Stomach (tissue), 9 donors: Measurements from ENCODE around the gene SORCS2. TPM values are rescaled to one million over a fixed set of nuclear protein-coding genes. Genes with fewer than 3 reads are reported as not detected.

ENCODE experiments used
- DNase-seq, 2 donors: peaks; one replicate each; pipeline versions ENCODE4 v3.0.0 to v3.0.0-alpha.2; 2013 to 2019
- H3K27ac ChIP-seq, 5 donors: fragments of 200-600 bp in 4 of 5; sonication (generic) in 4 of 5; one replicate each; pipeline ENCODE4 v1.5.1; 2013 to 2019; ENCODE audit warnings: mild to moderate bottlenecking in 1 of 5, moderate library complexity in 1 of 5
- H3K27me3 ChIP-seq, 3 donors: fragments of 200-600 bp; sonication (generic); one replicate each; pipeline ENCODE4 v1.5.1; 2017 to 2019; ENCODE audit warnings: mixed run types in 1 of 3
- H3K36me3 ChIP-seq, 4 donors: fragments of 200-600 bp; sonication (generic); 1 replicate in 3 of 4; 2 replicates in 1 of 4; pipeline ENCODE4 v1.5.1; 2016 to 2019
- H3K4me1 ChIP-seq, 4 donors: fragments of 200-600 bp; sonication (generic); one replicate each; pipeline ENCODE4 v1.5.1; 2016 to 2019
- H3K4me3 ChIP-seq, 4 donors: fragments of 200-600 bp; sonication (generic) in 3 of 4; one replicate each; pipeline ENCODE4 v1.5.1; 2016 to 2019; ENCODE audit warnings: mild to moderate bottlenecking in 1 of 4
- H3K9me3 ChIP-seq, 4 donors: fragments of 200-600 bp; sonication (generic); one replicate each; pipeline ENCODE4 v1.5.1; 2016 to 2019
- CTCF ChIP-seq, 7 experiments: fragments of 450-650 bp in 4 of 7; fragments of 200-600 bp in 3 of 7; sonication (generic) in 3 of 7; IDR thresholded peaks; one replicate each; pipeline ENCODE4 v1.5.1; 2016 to 2019; ENCODE audit warnings: antibody characterized with exemption in 7 of 7, control low read depth in 2 of 7, mild to moderate bottlenecking in 1 of 7
- EP300 ChIP-seq: sonication (generic); formaldehyde crosslinking; IDR thresholded peaks from one replicate; pipeline ENCODE4 v1.6.1; 2017; ENCODE audit warnings: antibody characterized with exemption
- POLR2A ChIP-seq, 4 donors: fragments of 450-650 bp; IDR thresholded peaks; one replicate each; pipeline ENCODE4 v1.6.1; 2016; ENCODE audit warnings: antibody characterized with exemption in 4 of 4, control low read depth in 2 of 4, mild to moderate bottlenecking in 1 of 4, moderate library complexity in 1 of 4
- POLR2AphosphoS5 ChIP-seq, 3 donors: sonication (generic); formaldehyde crosslinking; IDR thresholded peaks; one replicate each; pipeline ENCODE4 v1.6.1; 2016; ENCODE audit warnings: antibody characterized with exemption in 3 of 3
- WGBS, 5 donors: extraction: QIAGEN DNeasy Blood & Tissue Kit in 3 of 5; methylation state at CpG; one replicate each; pipeline versions ENCODE4 v1.1.5 to v1.1.7; 2013 to 2018; 5-methylcytosine and 5-hydroxymethylcytosine counted together
- intact Hi-C: fragments of 100-400 bp; cut with DNase I; formaldehyde crosslinking; loops from one replicate; pipeline ENCODE4 v1.15.1; 2023; ENCODE audit warnings: low total_unique reads
- polyA plus RNA-seq, 3 donors: library from polyadenylated mRNA; stranded (reverse); fragments of 200-250 nt; gene quantifications; one replicate each; pipeline ENCODE4 v1.2.3, GENCODE V29; 2013
- total RNA-seq, 5 donors: library from RNA; depleted of rRNA; stranded (reverse); fragments of >200 nt; gene quantifications; one replicate each; pipeline versions ENCODE4 v1.1.0 to v1.2.3, GENCODE V29; 2014 to 2016
- donor health status: healthy with polysubstance abuse.
- donor health status: Bipolar disorder and iron deficiency.
- donor health status: healthy.

SORCS2 gene
- total and polyA plus RNA-seq, 8 donors = under 0.01 to 13.0 (median 0.50) TPM; not detected in 1

DNA sequence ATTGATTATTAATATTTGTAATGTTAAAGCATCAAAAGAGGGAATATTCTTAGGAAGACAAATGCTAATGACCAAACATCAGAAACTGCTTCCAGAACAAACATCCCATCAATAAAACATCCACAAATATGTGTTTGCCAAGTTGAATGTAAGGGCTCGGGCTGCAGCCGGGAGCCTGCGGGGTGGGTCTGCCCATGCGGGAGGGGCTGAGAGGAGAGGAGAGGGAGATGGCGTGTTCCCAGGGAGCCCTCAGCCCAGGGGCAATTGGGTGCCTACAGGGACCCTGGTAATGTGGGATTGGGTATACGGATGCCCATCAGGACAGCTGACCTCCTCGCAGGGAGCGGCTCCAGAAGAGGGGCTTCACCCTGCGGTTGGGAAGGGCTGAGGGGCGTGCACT is 280.7 kb downstream of the SORCS2 start:
- intact Hi-C loops = no loop called here
- no peak overlapping the region for H3K27ac ChIP-seq
- no peak for DNase-seq
- H3K4me1 ChIP-seq = no peaks in the 10 kb centered on the region
- no peaks in the 10 kb centered on the region for H3K9me3 ChIP-seq
- H3K27me3 ChIP-seq = peaks cover 0 to 34% (median 12%) of the 10 kb centered on the region in 3 donors
- no peak overlapping the region for H3K4me3 ChIP-seq
- TF ChIP-seq CTCF (IDR thresholded peaks at IDR 0.05) (no peak), POLR2AphosphoS5 (IDR thresholded peaks at IDR 0.05) (no peak), POLR2A (IDR thresholded peaks at IDR 0.05) (no peak), EP300 (no peak)
- no peaks in the 10 kb centered on the region for H3K36me3 ChIP-seq
- WGBS, 5 donors = 55 to 67% (median 63%) methylated on average over 8 to 10 of the region's 10 CpGs

- no peak overlapping the region for H3K27ac ChIP-seq
- intact Hi-C loops = no loop called here
- no peaks in the 10 kb centered on the region for H3K36me3 ChIP-seq
- H3K9me3 ChIP-seq = no peaks in the 10 kb centered on the region
- DNase-seq = no peak
- no peaks in the 10 kb centered on the region for H3K4me1 ChIP-seq
- WGBS, 5 donors = 73 to 86% (median 81%) methylated on average over 7 of the region's 7 CpGs
- TF ChIP-seq POLR2AphosphoS5 (IDR thresholded peaks at IDR 0.05) (no peak), EP300 (no peak), POLR2A (IDR thresholded peaks at IDR 0.05) (no peak), CTCF (IDR thresholded peaks at IDR 0.05) (no peak)
- no peak overlapping the region for H3K4me3 ChIP-seq
- peaks cover 0 to 34% (median 12%) of the 10 kb centered on the region in 3 donors for H3K27me3 ChIP-seq
These were observed 282.0 kb downstream of the SORCS2 start for GRCh38 chr4:7474320-7474719.

DNA sequence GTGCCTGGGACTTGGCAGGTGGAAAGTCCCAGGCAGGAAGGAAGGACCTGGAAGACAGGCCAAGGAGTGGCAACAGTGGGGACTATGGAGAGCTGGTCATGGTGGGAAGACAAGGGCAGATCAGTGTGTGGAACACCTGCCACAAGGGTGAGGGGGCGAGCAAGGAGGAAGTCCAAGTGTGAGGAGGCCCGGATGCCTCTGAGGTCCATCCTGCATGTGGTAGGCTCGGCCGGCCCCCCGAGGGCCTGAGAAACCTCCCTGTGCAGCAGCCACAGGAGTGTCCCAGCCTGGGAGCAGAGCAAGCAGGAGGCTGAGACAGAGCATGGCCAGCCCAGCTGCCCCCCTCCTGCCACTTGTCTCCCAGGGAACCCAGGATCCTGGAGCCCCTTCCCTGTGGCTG is 282.9 kb downstream of the SORCS2 start:
- H3K27ac ChIP-seq = no peak overlapping the region
- intact Hi-C loops = no loop called here
- TF ChIP-seq EP300 = no peak
- TF ChIP-seq CTCF (IDR thresholded peaks at IDR 0.05) = no peak
- no peak for TF ChIP-seq POLR2A (IDR thresholded peaks at IDR 0.05)
- no peak for TF ChIP-seq POLR2AphosphoS5 (IDR thresholded peaks at IDR 0.05)
- H3K4me1 ChIP-seq = no peaks in the 10 kb centered on the region
- peaks cover 0 to 34% (median 12%) of the 10 kb centered on the region in 3 donors for H3K27me3 ChIP-seq
- DNase-seq = no peak
- no peak overlapping the region for H3K4me3 ChIP-seq
- no peaks in the 10 kb centered on the region for H3K36me3 ChIP-seq
- 80 to 91% (median 89%) methylated on average over 5 of the region's 5 CpGs for WGBS, 5 donors
- no peaks in the 10 kb centered on the region for H3K9me3 ChIP-seq

GRCh38 chr4:7476820-7477219 is 284.5 kb downstream of the SORCS2 start:
- no peaks in the 10 kb centered on the region for H3K36me3 ChIP-seq
- no peak overlapping the region for H3K4me3 ChIP-seq
- H3K27ac ChIP-seq = no peak overlapping the region
- H3K27me3 ChIP-seq = peaks cover 0 to 22% (median 8%) of the 10 kb centered on the region in 3 donors
- 56 to 69% (median 58%) methylated on average over 2 to 6 of the region's 6 CpGs for WGBS, 5 donors
- H3K9me3 ChIP-seq = no peaks in the 10 kb centered on the region
- no peaks in the 10 kb centered on the region for H3K4me1 ChIP-seq
- DNase-seq = no peak
- intact Hi-C loops = no loop called here
- TF ChIP-seq POLR2A (IDR thresholded peaks at IDR 0.05) (no peak), POLR2AphosphoS5 (IDR thresholded peaks at IDR 0.05) (no peak), EP300 (no peak), CTCF (IDR thresholded peaks at IDR 0.05) (no peak)
